Left renal cortex interstitium (tissue), 4 donors: ENCODE data around the gene KRT8. TPM values are rescaled to one million over a fixed set of nuclear protein-coding genes. Genes with fewer than 3 reads are reported as not detected.

ENCODE experiments used
- DNase-seq, 4 donors: peaks; one replicate each; pipeline ENCODE4 v3.0.0-alpha.2; 2013; ENCODE audit warnings: low read depth in 4 of 4, low spot score in 2 of 4, missing footprints in 1 of 4
- polyA plus RNA-seq, 4 donors: library from polyadenylated mRNA; unstranded; fragments of 120-200 nt; gene quantifications; one replicate each; pipeline ENCODE4 v1.2.1, GENCODE V29; 2013; ENCODE audit not compliant: insufficient read length in 4 of 4

The KRT8 gene
- polyA plus RNA-seq, 4 donors, result 212 to 262 (median 238) TPM

DNA sequence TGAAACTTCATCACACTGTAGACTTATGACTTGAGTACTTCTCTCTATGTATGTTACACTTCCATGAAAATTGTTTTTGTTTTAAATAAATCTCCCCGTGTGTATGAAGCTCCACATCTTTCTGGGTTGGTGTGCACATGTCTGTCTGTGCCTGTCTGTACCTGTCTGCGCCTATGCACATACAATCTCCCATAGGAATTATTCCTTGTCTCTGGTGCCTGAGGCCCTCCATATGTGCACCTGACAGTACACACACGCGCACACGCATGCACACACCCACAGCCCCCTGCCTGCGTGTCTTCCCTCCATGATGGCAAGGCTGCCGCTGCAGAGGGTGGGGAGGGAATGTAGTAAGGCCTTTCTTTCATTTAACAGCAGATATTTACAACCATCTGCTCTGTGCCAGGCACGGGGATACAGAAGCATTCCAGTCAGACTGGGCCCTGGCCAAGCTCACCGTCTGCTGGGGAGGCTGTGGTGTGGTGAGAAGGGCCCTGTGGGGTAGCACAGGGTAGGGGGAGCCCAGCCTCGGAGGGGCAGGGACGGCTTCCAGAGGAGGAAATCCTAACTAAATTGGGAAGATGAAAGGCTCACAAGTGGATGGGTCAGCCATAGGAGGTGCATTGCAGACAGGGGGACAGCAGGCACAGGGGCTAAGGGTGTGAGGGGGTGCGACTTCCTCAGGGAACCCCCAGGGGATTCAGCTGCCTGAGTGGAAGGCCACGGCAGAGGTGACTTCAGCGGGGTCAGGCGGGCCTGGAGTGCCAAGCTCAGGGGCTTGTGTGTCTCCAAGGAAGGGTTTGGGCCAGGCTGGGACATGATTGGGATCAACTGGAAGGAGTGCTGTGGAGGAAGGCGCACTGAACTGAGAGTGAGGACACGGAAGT lies 26.1 kb downstream of the KRT8 start:
- no peak for DNase-seq

DNA sequence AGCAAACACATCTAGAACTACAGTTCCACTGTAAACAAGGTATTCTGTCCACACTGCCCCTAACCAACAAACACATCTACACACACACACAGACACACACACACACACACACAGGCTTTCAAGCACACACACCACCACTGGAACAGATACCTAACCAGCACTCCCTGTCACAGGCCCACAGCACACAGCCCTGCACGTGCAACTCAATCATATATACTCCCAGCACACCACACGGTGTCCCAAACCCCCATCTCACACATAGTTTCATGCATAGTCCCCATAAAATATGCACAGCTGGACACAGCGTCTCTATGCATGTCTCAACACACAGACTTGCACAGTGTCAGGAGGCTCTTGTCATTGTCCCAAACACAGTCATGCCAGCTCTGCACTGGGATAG lies 27.6 kb downstream of the KRT8 start:
- DNase-seq, result no peak

DNA sequence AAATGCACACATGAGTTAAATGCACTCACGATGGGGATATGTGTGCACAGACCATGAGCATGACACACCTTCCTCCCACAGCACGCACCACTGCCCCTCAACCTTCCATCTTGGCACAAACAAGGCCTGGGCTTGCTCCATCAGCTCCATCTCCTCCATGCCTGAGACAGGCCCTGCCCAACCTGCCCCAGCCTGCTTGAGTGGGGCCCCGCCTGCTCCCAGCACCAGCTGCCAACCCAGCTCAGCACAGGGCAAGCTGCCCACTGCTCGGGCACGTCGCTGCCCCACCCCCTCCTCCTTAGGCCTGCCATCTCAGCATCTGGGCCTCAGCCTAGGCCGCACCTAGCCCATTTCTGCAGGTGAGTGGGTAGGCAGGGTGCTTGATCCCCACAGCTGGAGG lies 28.5 kb downstream of the KRT8 start:
- no peak for DNase-seq

GRCh38 chr12:52874573-52875435 lies 30.1 kb downstream of the KRT8 start:
- no peak for DNase-seq

GRCh38 chr12:52873832-52874572 lies 30.9 kb downstream of the KRT8 start:
- DNase-seq, result peak in 1 of 4 donors; percentile 47

GRCh38 chr12:52873513-52873831 lies 31.4 kb downstream of the KRT8 start:
- DNase-seq, result no peak

DNA sequence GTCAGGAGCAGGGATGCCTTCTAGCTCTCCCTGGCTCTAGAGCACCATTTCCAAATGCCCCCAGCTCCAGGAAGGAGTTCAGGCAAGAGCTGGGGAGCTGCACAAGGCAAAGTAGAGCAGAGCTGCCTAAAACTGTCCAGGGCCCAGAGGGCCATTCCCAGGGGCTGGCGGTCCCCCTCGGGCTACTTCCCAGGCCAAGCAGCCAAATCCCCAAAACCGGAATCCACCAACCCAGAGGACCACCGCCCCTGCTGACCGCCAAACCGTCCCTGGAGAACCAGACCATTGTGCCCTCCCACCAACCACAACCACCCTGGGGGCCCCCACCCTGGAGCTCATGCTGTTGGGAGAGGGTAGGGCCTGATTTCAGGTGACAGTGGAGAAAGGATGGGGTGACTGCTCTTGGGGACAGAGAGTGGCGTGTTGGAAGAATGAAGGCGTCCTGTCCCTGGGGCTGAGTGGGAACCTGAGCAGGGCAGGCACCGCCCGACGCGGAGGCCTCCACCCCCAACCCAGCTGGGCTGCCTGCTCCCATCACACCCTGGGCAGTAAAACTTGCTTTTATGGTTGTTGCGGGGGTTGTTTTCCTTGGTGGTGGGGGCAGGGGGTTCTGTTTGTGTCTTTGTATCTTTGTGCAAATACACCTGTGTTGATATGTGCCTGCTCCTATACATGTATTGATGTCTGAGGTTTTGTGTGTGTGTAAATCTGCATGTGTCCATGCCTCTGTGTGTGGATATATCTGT lies 32.1 kb downstream of the KRT8 start:
- no peak for DNase-seq

DNA sequence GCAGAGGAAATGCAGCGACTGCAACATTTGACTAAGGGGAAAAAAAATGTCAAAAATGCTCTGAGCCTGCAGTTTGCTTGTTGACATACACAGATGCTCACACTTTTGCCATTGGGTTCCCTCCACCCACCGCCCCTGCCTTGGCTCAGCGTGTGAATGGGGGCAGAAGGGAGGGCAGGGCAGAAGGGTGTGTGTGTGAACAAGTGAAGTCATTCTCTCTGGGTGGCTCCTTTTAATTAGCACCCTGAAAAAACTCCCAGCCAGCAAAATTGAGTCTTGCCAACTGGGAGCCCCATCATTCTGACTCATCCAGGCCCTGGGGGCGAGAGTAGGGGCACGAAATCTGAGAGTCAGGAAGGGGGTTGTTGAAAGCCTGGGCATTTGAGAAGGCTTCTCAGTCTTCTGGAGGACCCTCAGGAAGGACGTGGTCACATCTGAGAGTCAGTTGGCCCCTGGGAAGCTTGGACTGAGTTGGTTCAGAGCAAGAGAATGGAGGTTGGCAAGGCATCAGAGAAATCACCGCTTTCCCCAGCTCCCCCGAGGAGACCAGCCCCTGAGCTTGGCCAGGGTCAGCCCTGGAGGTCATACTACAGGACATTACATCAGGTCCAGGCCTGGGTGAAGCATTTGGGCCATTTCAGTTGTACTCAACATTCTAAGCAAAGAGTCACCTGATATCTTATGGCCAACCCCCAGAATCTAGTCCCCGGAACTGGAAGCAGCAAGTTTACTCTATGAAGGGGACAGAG lies 33.4 kb downstream of the KRT8 start:
- DNase-seq, result no peak

DNA sequence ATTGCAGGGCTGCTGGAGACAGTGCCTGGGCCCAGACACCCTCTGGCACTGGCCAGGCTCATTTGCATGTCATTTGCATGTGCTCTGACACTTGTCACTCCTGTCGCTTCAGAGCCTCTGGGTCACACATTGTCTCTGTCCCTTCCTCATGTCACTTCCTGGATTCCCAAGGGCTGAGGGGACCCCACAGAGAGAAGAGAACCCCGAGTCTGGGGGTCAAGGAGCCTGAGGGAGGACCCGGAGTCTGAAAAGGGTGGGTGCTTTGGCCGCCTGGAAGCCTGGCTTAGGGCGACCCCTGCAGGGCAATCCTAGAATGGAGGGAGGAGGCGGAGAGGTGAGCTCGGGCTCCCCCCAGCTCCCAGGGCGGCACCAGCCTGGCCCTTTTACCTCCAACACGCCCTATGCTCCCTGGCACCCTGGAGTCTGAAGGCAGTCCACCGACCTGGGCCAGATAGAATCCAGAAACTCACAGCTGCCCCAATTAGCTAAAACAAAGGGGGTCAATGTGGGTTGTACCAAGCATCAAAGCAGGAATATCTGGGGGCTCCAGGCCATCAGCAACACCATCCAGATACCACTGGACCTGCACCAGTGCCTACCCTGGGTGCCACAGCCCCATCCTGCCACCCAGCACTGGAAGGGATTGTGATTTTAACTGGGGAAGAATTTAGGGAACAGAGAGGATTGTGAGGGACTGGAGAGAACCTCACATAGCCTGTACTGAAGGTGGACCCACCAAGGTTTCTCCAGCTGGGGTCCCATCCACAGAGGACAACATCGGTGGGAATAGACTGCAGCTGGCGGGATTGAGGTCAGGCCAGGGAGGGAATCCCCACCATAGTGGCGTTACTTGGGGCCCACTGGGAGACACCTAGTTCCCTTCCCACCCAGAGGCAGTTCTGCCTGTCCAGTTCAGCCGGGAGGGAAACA lies 34.2 kb downstream of the KRT8 start:
- no peak for DNase-seq

DNA sequence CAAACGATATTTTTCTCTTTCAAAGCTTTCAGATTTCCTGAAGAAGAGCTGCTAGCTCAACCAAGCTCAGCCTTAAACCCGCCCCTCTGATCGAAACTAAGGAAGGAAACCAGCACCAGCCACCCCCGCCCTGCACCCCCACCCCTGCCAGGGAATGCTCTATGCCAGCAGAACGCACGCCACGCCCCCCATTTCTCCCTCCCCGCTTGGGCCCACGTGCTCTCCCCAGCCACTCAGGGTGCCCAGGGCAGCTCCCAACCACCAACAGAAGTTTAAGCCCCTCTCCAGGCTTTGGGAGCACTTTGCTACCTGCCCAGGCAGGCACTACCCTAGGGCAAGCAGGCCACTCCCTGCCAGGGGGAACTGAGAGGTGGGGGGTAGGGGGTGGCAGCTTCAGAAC lies 37.2 kb downstream of the KRT8 start:
- no peak for DNase-seq

- DNase-seq, result no peak
Observed at GRCh38 chr12:52867152-52867551, 37.7 kb downstream of the KRT8 start.

DNA sequence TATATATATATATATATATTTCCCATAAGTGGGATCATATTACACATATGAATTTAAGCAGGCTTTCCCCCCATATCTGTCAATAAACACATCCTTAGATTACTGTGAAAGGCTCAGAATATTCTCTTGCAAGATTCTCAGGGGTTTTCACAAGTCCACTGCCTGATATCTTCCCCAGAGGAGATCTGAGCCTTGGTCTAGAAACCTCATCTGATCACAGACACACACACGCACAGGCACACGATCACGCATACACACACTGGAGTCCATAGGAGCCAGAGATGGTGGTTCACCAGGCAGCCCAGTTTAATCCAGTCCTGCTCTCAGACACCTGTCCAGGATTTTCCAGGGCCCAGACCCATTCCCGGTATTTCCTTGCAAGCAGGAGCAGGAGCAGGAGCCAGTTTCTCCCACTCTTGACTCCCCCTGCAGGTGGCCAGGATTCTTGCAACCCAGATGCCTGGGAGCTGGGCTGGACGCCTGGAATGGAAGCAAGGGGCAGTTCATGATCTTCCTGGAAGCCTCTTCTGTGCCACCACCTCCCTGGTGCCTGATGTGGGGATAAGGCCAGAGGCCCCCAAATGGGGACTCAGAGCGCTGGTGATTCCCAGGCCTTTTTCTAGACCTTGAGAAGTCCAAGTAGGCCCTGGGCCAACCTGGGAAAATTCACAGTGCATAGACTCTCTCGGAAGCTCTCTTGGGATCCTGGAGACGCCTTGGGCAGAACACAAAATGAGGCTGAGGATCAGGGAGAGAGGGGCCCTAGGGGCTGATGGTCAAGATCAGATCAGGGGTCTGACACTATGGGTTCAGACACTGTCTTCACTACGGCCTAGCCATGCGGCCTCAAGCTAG lies 39.6 kb downstream of the KRT8 start:
- DNase-seq, result peak in 3 of 4 donors; percentile 54 to 58 (median 56)

DNA sequence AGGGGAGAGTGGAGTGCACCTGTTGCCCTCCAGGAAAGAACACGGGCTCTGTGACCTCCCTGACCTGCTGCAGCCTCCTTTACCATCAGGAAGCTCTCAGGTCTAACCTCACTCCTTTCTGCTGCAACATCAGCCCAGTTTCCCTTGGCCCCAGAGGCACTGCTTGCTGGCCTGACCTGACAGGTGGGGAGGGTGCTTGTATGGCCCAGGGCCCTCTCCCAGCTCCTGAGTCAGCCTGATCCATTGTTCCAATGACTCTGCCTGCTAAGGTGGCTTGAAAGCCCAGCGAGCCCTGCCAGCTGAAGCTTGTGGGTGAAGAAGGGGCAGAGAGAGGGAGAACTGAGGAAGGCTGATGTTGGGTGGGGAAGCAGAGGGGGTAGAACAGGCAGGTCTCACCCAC lies 42.9 kb downstream of the KRT8 start:
- no peak for DNase-seq

DNA sequence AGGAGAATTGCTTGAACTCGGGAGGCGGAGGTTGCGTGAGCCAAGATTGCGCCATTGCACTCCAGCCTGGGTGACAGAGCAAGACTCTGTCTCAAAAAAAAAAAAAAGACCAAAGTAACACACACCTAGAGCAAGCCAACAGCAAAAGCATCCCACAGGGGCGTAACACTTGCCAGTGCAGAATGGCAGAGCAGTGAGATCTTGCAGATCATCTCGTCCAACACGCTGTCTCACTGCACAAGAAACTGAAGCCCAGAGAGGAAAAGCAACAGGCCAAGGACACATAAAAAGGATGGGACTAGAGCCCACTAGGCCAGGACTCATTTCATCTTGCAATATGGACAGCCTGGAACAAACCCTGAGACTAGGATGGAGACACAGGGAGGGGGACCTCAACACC lies 43.4 kb downstream of the KRT8 start:
- DNase-seq, result no peak

- no peak for DNase-seq
Observed at GRCh38 chr12:52860102-52860823, 44.6 kb downstream of the KRT8 start.

- DNase-seq, result no peak
Observed at GRCh38 chr12:52857500-52857899, 47.4 kb downstream of the KRT8 start.

- no peak for DNase-seq
Observed at GRCh38 chr12:52856787-52857186, 48.1 kb downstream of the KRT8 start.
